ENCODE measurements around the gene ZP1. TPM values are rescaled to one million over a fixed set of nuclear protein-coding genes. Genes with fewer than 3 reads are reported as not detected.

ZP1 gene
- total and polyA plus RNA-seq, 2 experiments from 2014 or later = not detected

DNA sequence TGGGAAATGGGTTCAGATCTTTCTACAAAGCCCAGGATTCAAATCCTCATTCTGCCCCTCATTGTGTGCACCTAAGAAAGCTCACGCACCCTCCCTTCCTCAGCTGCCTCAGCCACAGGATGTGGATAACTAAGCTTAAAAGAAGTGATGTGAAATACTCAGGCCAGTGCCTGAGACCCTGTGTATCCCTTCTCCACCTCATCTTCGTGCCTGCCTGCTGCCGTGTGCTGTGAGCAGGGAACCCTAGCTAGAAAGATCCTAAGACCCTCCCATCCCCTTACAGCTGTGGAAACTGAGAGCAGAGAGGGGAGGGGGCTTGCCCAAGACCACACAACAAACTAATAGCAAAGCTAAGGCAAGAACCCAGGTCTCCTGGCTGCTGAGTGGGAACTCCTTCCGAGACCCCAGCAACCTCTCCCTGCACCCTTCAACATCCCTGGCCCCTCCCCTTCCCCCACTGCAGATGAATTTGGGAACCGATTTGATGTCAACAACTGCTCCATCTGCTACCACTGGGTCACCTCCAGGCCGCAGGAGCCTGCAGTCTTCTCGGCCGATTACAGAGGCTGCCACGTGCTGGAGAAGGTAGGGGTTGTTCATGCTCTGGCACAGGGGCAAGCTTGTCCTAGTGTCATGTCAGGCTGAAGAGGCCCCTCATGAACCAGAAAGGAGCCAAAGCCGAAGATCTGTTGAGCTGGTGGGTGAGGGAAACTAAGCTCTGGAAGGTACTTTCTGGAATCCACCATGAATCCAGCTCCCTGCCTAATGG, 1.5 kb downstream of the ZP1 start:
- H3F3A ChIP-seq (replicated peaks; ENCODE audit: low read depth) = no peaks in the 10 kb centered on the region
- no peak for DNase-seq (ENCODE audit: low spot score)
- H3K4me3 ChIP-seq = no peak overlapping the region
- Mint-ChIP-seq H3K27ac (no peak overlapping the region), H3K9me3 (no peaks in the 10 kb centered on the region; the same call in 2 of the 3 replicates), H3K27me3 (ENCODE audit: insufficient read depth, low read depth, poor library complexity) (peaks cover 4% of the 10 kb centered on the region), H3K36me3 (ENCODE audit: low read depth) (no peaks in the 10 kb centered on the region), H3K4me3 (no peak overlapping the region), H3K4me1 (peaks cover 6% of the 10 kb centered on the region; the same call in 2 of the 3 replicates)
- TF ChIP-seq EZH2phosphoT487 (IDR thresholded peaks at IDR 0.05; ENCODE audit: unreplicated experiment) (no peak), POLR2AphosphoS5 (IDR thresholded peaks at IDR 0.05; ENCODE audit: low read depth) (no peak), CREB1 (CRISPR knock-in tag; IDR thresholded peaks at IDR 0.05; ENCODE audit: low read depth) (no peak), NANOG (IDR thresholded peaks at IDR 0.05; ENCODE audit: borderline replicate concordance) (no peak), ZNF114 (CRISPR knock-in tag; IDR thresholded peaks at IDR 0.05) (no peak), ZNF331 (CRISPR knock-in tag; IDR thresholded peaks at IDR 0.05; ENCODE audit: low read depth) (no peak), EZH2 (IDR thresholded peaks at IDR 0.05; ENCODE audit: low read depth, unreplicated experiment) (no peak), JUNB (IDR thresholded peaks at IDR 0.05; ENCODE audit: unreplicated experiment) (no peak)
- TF ChIP-seq, protein P1, sequence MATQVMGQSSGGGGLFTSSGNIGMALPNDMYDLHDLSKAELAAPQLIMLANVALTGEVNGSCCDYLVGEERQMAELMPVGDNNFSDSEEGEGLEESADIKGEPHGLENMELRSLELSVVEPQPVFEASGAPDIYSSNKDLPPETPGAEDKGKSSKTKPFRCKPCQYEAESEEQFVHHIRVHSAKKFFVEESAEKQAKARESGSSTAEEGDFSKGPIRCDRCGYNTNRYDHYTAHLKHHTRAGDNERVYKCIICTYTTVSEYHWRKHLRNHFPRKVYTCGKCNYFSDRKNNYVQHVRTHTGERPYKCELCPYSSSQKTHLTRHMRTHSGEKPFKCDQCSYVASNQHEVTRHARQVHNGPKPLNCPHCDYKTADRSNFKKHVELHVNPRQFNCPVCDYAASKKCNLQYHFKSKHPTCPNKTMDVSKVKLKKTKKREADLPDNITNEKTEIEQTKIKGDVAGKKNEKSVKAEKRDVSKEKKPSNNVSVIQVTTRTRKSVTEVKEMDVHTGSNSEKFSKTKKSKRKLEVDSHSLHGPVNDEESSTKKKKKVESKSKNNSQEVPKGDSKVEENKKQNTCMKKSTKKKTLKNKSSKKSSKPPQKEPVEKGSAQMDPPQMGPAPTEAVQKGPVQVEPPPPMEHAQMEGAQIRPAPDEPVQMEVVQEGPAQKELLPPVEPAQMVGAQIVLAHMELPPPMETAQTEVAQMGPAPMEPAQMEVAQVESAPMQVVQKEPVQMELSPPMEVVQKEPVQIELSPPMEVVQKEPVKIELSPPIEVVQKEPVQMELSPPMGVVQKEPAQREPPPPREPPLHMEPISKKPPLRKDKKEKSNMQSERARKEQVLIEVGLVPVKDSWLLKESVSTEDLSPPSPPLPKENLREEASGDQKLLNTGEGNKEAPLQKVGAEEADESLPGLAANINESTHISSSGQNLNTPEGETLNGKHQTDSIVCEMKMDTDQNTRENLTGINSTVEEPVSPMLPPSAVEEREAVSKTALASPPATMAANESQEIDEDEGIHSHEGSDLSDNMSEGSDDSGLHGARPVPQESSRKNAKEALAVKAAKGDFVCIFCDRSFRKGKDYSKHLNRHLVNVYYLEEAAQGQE (IDR thresholded peaks at IDR 0.05; ENCODE audit: unreplicated experiment) = no peak
- TF ChIP-seq, protein P2, sequence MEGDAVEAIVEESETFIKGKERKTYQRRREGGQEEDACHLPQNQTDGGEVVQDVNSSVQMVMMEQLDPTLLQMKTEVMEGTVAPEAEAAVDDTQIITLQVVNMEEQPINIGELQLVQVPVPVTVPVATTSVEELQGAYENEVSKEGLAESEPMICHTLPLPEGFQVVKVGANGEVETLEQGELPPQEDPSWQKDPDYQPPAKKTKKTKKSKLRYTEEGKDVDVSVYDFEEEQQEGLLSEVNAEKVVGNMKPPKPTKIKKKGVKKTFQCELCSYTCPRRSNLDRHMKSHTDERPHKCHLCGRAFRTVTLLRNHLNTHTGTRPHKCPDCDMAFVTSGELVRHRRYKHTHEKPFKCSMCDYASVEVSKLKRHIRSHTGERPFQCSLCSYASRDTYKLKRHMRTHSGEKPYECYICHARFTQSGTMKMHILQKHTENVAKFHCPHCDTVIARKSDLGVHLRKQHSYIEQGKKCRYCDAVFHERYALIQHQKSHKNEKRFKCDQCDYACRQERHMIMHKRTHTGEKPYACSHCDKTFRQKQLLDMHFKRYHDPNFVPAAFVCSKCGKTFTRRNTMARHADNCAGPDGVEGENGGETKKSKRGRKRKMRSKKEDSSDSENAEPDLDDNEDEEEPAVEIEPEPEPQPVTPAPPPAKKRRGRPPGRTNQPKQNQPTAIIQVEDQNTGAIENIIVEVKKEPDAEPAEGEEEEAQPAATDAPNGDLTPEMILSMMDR (conservative IDR thresholded peaks at IDR 0.05; ENCODE audit: low read depth in 2 of 2) = no peak
- TF ChIP-seq, protein P3, sequence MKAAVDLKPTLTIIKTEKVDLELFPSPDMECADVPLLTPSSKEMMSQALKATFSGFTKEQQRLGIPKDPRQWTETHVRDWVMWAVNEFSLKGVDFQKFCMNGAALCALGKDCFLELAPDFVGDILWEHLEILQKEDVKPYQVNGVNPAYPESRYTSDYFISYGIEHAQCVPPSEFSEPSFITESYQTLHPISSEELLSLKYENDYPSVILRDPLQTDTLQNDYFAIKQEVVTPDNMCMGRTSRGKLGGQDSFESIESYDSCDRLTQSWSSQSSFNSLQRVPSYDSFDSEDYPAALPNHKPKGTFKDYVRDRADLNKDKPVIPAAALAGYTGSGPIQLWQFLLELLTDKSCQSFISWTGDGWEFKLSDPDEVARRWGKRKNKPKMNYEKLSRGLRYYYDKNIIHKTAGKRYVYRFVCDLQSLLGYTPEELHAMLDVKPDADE (IDR thresholded peaks at IDR 0.05) = no peak
- TF ChIP-seq, protein P4, sequence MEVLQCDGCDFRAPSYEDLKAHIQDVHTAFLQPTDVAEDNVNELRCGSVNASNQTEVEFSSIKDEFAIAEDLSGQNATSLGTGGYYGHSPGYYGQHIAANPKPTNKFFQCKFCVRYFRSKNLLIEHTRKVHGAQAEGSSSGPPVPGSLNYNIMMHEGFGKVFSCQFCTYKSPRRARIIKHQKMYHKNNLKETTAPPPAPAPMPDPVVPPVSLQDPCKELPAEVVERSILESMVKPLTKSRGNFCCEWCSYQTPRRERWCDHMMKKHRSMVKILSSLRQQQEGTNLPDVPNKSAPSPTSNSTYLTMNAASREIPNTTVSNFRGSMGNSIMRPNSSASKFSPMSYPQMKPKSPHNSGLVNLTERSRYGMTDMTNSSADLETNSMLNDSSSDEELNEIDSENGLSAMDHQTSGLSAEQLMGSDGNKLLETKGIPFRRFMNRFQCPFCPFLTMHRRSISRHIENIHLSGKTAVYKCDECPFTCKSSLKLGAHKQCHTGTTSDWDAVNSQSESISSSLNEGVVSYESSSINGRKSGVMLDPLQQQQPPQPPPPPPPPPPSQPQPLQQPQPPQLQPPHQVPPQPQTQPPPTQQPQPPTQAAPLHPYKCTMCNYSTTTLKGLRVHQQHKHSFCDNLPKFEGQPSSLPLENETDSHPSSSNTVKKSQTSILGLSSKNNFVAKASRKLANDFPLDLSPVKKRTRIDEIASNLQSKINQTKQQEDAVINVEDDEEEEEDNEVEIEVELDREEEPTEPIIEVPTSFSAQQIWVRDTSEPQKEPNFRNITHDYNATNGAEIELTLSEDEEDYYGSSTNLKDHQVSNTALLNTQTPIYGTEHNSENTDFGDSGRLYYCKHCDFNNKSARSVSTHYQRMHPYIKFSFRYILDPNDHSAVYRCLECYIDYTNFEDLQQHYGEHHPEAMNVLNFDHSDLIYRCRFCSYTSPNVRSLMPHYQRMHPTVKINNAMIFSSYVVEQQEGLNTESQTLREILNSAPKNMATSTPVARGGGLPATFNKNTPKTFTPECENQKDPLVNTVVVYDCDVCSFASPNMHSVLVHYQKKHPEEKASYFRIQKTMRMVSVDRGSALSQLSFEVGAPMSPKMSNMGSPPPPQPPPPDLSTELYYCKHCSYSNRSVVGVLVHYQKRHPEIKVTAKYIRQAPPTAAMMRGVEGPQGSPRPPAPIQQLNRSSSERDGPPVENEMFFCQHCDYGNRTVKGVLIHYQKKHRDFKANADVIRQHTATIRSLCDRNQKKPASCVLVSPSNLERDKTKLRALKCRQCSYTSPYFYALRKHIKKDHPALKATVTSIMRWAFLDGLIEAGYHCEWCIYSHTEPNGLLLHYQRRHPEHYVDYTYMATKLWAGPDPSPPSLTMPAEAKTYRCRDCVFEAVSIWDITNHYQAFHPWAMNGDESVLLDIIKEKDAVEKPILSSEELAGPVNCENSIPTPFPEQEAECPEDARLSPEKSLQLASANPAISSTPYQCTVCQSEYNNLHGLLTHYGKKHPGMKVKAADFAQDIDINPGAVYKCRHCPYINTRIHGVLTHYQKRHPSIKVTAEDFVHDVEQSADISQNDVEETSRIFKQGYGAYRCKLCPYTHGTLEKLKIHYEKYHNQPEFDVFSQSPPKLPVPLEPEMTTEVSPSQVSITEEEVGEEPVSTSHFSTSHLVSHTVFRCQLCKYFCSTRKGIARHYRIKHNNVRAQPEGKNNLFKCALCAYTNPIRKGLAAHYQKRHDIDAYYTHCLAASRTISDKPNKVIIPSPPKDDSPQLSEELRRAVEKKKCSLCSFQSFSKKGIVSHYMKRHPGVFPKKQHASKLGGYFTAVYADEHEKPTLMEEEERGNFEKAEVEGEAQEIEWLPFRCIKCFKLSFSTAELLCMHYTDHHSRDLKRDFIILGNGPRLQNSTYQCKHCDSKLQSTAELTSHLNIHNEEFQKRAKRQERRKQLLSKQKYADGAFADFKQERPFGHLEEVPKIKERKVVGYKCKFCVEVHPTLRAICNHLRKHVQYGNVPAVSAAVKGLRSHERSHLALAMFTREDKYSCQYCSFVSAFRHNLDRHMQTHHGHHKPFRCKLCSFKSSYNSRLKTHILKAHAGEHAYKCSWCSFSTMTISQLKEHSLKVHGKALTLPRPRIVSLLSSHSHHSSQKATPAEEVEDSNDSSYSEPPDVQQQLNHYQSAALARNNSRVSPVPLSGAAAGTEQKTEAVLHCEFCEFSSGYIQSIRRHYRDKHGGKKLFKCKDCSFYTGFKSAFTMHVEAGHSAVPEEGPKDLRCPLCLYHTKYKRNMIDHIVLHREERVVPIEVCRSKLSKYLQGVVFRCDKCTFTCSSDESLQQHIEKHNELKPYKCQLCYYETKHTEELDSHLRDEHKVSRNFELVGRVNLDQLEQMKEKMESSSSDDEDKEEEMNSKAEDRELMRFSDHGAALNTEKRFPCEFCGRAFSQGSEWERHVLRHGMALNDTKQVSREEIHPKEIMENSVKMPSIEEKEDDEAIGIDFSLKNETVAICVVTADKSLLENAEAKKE (CRISPR knock-in tag; IDR thresholded peaks at IDR 0.05) = no peak
- no peaks in the 10 kb centered on the region for H3K79me2 ChIP-seq (replicated peaks; ENCODE audit: insufficient read depth)
- no peak overlapping the region for H3K4me2 ChIP-seq
- no peak for ATAC-seq
- no peaks in the 10 kb centered on the region for H3K4me1 ChIP-seq (ENCODE audit: insufficient read depth)
- H3K9me2 ChIP-seq (ENCODE audit: insufficient read depth) = no peaks in the 10 kb centered on the region
- no peaks in the 10 kb centered on the region for H4K20me1 ChIP-seq (replicated peaks; ENCODE audit: insufficient read depth)
- no peaks in the 10 kb centered on the region for H3K27me3 ChIP-seq (ENCODE audit: insufficient read depth)
- no peak overlapping the region for H3K27ac ChIP-seq (ENCODE audit: low read depth)
- no peaks in the 10 kb centered on the region for H3K36me3 ChIP-seq (ENCODE audit: insufficient read depth)
- H2AFZ ChIP-seq = no peak overlapping the region

Measured in GM23338 (cell line).